ENCODE results near the gene PLCB4. TPM values are rescaled to one million over a fixed set of nuclear protein-coding genes. Genes with fewer than 3 reads are reported as not detected.

The PLCB4 gene
- total RNA-seq, 1 experiment from 2014 or later = 10.1 TPM

- no peak overlapping the region for H3K23ac ChIP-seq (ENCODE audit: insufficient read length, low read depth, low read length)
- no peak overlapping the region for H3K9ac ChIP-seq (ENCODE audit: extremely low read depth, insufficient read length, low read length)
- WGBS (ENCODE audit: extremely low coverage, insufficient read length, low lambda C conversion rate) = no CpG with 5 or more reads among the region's 2 CpGs
- no peak overlapping the region for H2BK20ac ChIP-seq (ENCODE audit: low read depth, low read length, poor library complexity, severe bottlenecking)
- no peak overlapping the region for H4K5ac ChIP-seq (ENCODE audit: insufficient read length, low read depth, low read length)
- no peak for DNase-seq
- H3K18ac ChIP-seq (ENCODE audit: insufficient read length, low read depth, low read length) = no peak overlapping the region
- no peaks in the 10 kb centered on the region for H4K20me1 ChIP-seq (ENCODE audit: control insufficient read depth, insufficient read depth, insufficient read length)
- Mint-ChIP-seq H3K4me3 (no peak overlapping the region), H3K4me1 (peaks cover 3 to 4% of the 10 kb centered on the region in 2 experiments; a peak in 1 of 4 replicates), H3K36me3 (ENCODE audit: insufficient read depth in 1 of 3, low read depth in 3 of 3) (no peaks in the 10 kb centered on the region), H3K27ac (no peak overlapping the region), H3K9me3 (no peaks in the 10 kb centered on the region), H3K27me3 (ENCODE audit: low read depth) (no peaks in the 10 kb centered on the region)
- H2BK120ac ChIP-seq (ENCODE audit: low read depth, low read length, poor library complexity, severe bottlenecking) = no peak overlapping the region
- no peak overlapping the region for H4K8ac ChIP-seq (replicated peaks; ENCODE audit: insufficient read length, low read depth, low read length)
- H2BK5ac ChIP-seq (ENCODE audit: insufficient read length, low read length) = no peak overlapping the region
- no peaks in the 10 kb centered on the region for H3K27me3 ChIP-seq (ENCODE audit: insufficient read depth, low read length)
- no peak overlapping the region for H4K91ac ChIP-seq (ENCODE audit: insufficient read length, low read depth, low read length)
- no peak overlapping the region for H2AK5ac ChIP-seq (ENCODE audit: insufficient read length, low read length)
- no peak overlapping the region for H2AFZ ChIP-seq (ENCODE audit: low read length)
- H3K56ac ChIP-seq (ENCODE audit: insufficient read length, low read depth, low read length) = no peak overlapping the region
- H3K79me1 ChIP-seq (ENCODE audit: insufficient read depth, low read depth, low read length, poor library complexity, severe bottlenecking) = no peaks in the 10 kb centered on the region
- TF ChIP-seq CTCF (conservative IDR thresholded peaks at IDR 0.05) = no peak
- no peaks in the 10 kb centered on the region for H3K23me2 ChIP-seq (ENCODE audit: insufficient read length, low read depth, low read length, poor library complexity, severe bottlenecking)
- no peak overlapping the region for H3T11ph ChIP-seq (ENCODE audit: low read length)
- H3K4ac ChIP-seq (ENCODE audit: low read depth, low read length) = no peak overlapping the region
- no peak overlapping the region for H2BK12ac ChIP-seq (ENCODE audit: insufficient read length, low read depth, low read length)
- no peak overlapping the region for H2BK15ac ChIP-seq (ENCODE audit: low read depth, low read length)
- H3K27ac ChIP-seq (ENCODE audit: insufficient read length, low read depth, low read length) = no peak overlapping the region
- no peak overlapping the region for H3K4me2 ChIP-seq (ENCODE audit: insufficient read depth, insufficient read length, low read length)
- no peaks in the 10 kb centered on the region for H3K79me2 ChIP-seq (ENCODE audit: insufficient read depth, low read length)
- no peak overlapping the region for H3K14ac ChIP-seq (ENCODE audit: insufficient read depth, low read length)
- no peaks in the 10 kb centered on the region for H3K9me3 ChIP-seq (ENCODE audit: control insufficient read depth, low read depth, low read length)
- no peaks in the 10 kb centered on the region for H3K4me1 ChIP-seq (ENCODE audit: insufficient read depth, low read length)
Observed at GRCh38 chr20:9099372-9099771, 30.5 kb downstream of the PLCB4 start.
